Naive thymus-derived CD8-positive, alpha-beta T cell (primary cell): Measurements from ENCODE around the gene CYP24A1. TPM values are rescaled to one million over a fixed set of nuclear protein-coding genes. Genes with fewer than 3 reads are reported as not detected.

ENCODE experiments used
- ATAC-seq, 2 donors: fragments of 150-1000 bp; cut with Tn5 transposase in 1 of 2; sonication (Bioruptor Pico), chemical (Tn5 transposase) in 1 of 2; 1 replicate in 1 of 2; 2 replicates in 1 of 2; pipeline ENCODE4 v1.10.0; 2021; ENCODE audit warnings: mild to moderate bottlenecking in 2 of 2, moderate library complexity in 2 of 2
- POLR2A ChIA-PET: fragments of 350-600 bp; sonication (Branson Sonifier 250); formaldehyde crosslinking; loops from one replicate; lab custom pipeline; 2021; ENCODE audit warnings: antibody characterized with exemption; lab: Charles Lee
- DNase-seq, 10 donors: peaks; one replicate each; pipeline versions ENCODE4 v3.0.0 to v3.0.0-alpha.2; 2020 to 2022
- H3K27ac Mint-ChIP-seq, 10 donors: one replicate each; pipeline ENCODE4 v1.8.0; 2020 to 2022; ENCODE audit warnings: mild to moderate bottlenecking in 10 of 10, mixed read lengths in 10 of 10, moderate library complexity in 4 of 10, inconsistent platforms in 1 of 10
- H3K27me3 Mint-ChIP-seq, 5 donors: one replicate each; pipeline ENCODE4 v1.8.0; 2021 to 2022; ENCODE audit warnings: mixed read lengths in 5 of 5
- H3K36me3 Mint-ChIP-seq, 3 donors: one replicate each; pipeline ENCODE4 v1.8.0; 2020 to 2022; ENCODE audit warnings: mixed read lengths in 3 of 3, mild to moderate bottlenecking in 2 of 3, inconsistent platforms in 1 of 3
- H3K4me1 Mint-ChIP-seq, 4 donors: one replicate each; pipeline ENCODE4 v1.8.0; 2021 to 2022; ENCODE audit warnings: mixed read lengths in 4 of 4
- H3K4me3 Mint-ChIP-seq, 10 donors: one replicate each; pipeline ENCODE4 v1.8.0; 2020 to 2022; ENCODE audit warnings: mild to moderate bottlenecking in 10 of 10, mixed read lengths in 10 of 10, moderate library complexity in 6 of 10, inconsistent platforms in 1 of 10
- H3K9me3 Mint-ChIP-seq, 9 donors: one replicate each; pipeline ENCODE4 v1.8.0; 2020 to 2022; ENCODE audit warnings: mixed read lengths in 9 of 9, mild to moderate bottlenecking in 3 of 9, inconsistent platforms in 1 of 9, moderate library complexity in 1 of 9
- polyA plus RNA-seq, 3 donors: library from polyadenylated mRNA; unstranded; fragments of 300-500 nt; fragmentation: Illumina TruSeq; gene quantifications; one replicate each; pipeline ENCODE4 v1.2.3, GENCODE V29; 2021
- total RNA-seq, 8 experiments: library from RNA in 2 of 8; stranded (reverse) in 2 of 8; gene quantifications; one replicate each; pipeline ENCODE4 v1.2.3 and lab custom pipeline; 2021 to 2026

CYP24A1 gene
- total and polyA plus RNA-seq, 5 experiments from 2014 or later, result 0.47 TPM; not detected in 4

GRCh38 chr20:54158856-54159418 lies 14.8 kb downstream of the CYP24A1 start:
- DNase-seq (no peak), ATAC-seq (no peak)
- no peaks in the 10 kb centered on the region for H3K36me3 Mint-ChIP-seq
- peaks cover 0 to 4% (median under 1%) of the 10 kb centered on the region in 4 donors for H3K4me1 Mint-ChIP-seq
- no peak overlapping the region for H3K27ac Mint-ChIP-seq
- POLR2A ChIA-PET, result interaction anchor here (0.7 kb wide), 1 partner anchor 1878 kb away, joined by 4 read pairs; no protein-coding TSS in a partner anchor
- no peaks in the 10 kb centered on the region for H3K9me3 Mint-ChIP-seq
- no peak overlapping the region for H3K4me3 Mint-ChIP-seq
- H3K27me3 Mint-ChIP-seq, result peaks cover 6 to 34% (median 17%) of the 10 kb centered on the region in 5 donors

- Mint-ChIP-seq H3K27me3 (peaks cover 6 to 34% (median 16%) of the 10 kb centered on the region in 5 donors), H3K4me3 (no peak overlapping the region), H3K4me1 (peaks cover 0 to 4% (median under 1%) of the 10 kb centered on the region in 4 donors), H3K36me3 (no peaks in the 10 kb centered on the region), H3K9me3 (no peaks in the 10 kb centered on the region), H3K27ac (no peak overlapping the region)
- POLR2A ChIA-PET, result no interaction called here
- DNase-seq (no peak), ATAC-seq (no peak)
These were observed 15.6 kb downstream of the CYP24A1 start for GRCh38 chr20:54158226-54158625.

GRCh38 chr20:54156981-54157835 lies 16.6 kb downstream of the CYP24A1 start:
- Mint-ChIP-seq H3K27ac (peak overlapping the region in 1 of 10 donors; percentile 51), H3K4me3 (no peak overlapping the region), H3K9me3 (no peaks in the 10 kb centered on the region), H3K4me1 (peaks cover 0 to 4% (median under 1%) of the 10 kb centered on the region in 4 donors), H3K36me3 (no peaks in the 10 kb centered on the region), H3K27me3 (peaks cover 9 to 35% (median 10%) of the 10 kb centered on the region in 5 donors)
- ATAC-seq (no peak), DNase-seq (no peak)
- POLR2A ChIA-PET, result no interaction called here

- DNase-seq, result no peak
- Mint-ChIP-seq H3K27me3 (peaks cover 8 to 40% (median 10%) of the 10 kb centered on the region in 5 donors), H3K27ac (no peak overlapping the region), H3K4me3 (no peak overlapping the region), H3K4me1 (peaks cover 0 to 4% (median under 1%) of the 10 kb centered on the region in 4 donors), H3K36me3 (no peaks in the 10 kb centered on the region), H3K9me3 (no peaks in the 10 kb centered on the region)
- ATAC-seq, result no peak
- POLR2A ChIA-PET, result no interaction called here
These were observed 17.3 kb downstream of the CYP24A1 start for GRCh38 chr20:54156522-54156921.

GRCh38 chr20:54155736-54156317 lies 18.0 kb downstream of the CYP24A1 start:
- POLR2A ChIA-PET, result no interaction called here
- Mint-ChIP-seq H3K4me3 (no peak overlapping the region), H3K4me1 (peaks cover 0 to 4% (median 0%) of the 10 kb centered on the region in 4 donors), H3K9me3 (no peaks in the 10 kb centered on the region), H3K27me3 (peaks cover 2 to 35% (median 5%) of the 10 kb centered on the region in 5 donors), H3K36me3 (no peaks in the 10 kb centered on the region), H3K27ac (no peak overlapping the region)
- ATAC-seq (no peak), DNase-seq (no peak)

- POLR2A ChIA-PET, result no interaction called here
These were observed 19.3 kb downstream of the CYP24A1 start for GRCh38 chr20:54154439-54154838.

GRCh38 chr20:54153847-54154246 lies 19.9 kb downstream of the CYP24A1 start:
- Mint-ChIP-seq H3K4me3 (no peak overlapping the region), H3K9me3 (no peaks in the 10 kb centered on the region), H3K36me3 (no peaks in the 10 kb centered on the region), H3K4me1 (no peaks in the 10 kb centered on the region), H3K27me3 (peaks cover 1 to 42% (median 9%) of the 10 kb centered on the region in 5 donors), H3K27ac (no peak overlapping the region)
- DNase-seq (no peak), ATAC-seq (no peak)
- POLR2A ChIA-PET, result no interaction called here

More at GRCh38 chr20:54154439-54154838, 19.3 kb downstream of the CYP24A1 start:
- DNase-seq (no peak), ATAC-seq (no peak)
- no peak overlapping the region for H3K4me3 Mint-ChIP-seq
- H3K36me3 Mint-ChIP-seq, result no peaks in the 10 kb centered on the region
- no peaks in the 10 kb centered on the region for H3K9me3 Mint-ChIP-seq
- peak overlapping the region in 1 of 10 donors; percentile 46 for H3K27ac Mint-ChIP-seq
- no peaks in the 10 kb centered on the region for H3K4me1 Mint-ChIP-seq
- H3K27me3 Mint-ChIP-seq, result peaks cover 1 to 36% (median 4%) of the 10 kb centered on the region in 5 donors

- no peaks in the 10 kb centered on the region for H3K9me3 Mint-ChIP-seq
- H3K27ac Mint-ChIP-seq, result no peak overlapping the region
- ATAC-seq (no peak), DNase-seq (no peak)
- no peak overlapping the region for H3K4me3 Mint-ChIP-seq
- H3K27me3 Mint-ChIP-seq, result peaks cover 6 to 50% (median 8%) of the 10 kb centered on the region in 5 donors
- POLR2A ChIA-PET, result no interaction called here
- no peaks in the 10 kb centered on the region for H3K36me3 Mint-ChIP-seq
- H3K4me1 Mint-ChIP-seq, result no peaks in the 10 kb centered on the region
These were observed 20.8 kb downstream of the CYP24A1 start for GRCh38 chr20:54153041-54153327.

GRCh38 chr20:54152227-54153040 lies 21.4 kb downstream of the CYP24A1 start:
- Mint-ChIP-seq H3K27ac (peak overlapping the region in 1 of 10 donors; percentile 7), H3K4me1 (no peaks in the 10 kb centered on the region), H3K27me3 (peaks cover 6 to 46% (median 7%) of the 10 kb centered on the region in 5 donors), H3K9me3 (no peaks in the 10 kb centered on the region), H3K36me3 (no peaks in the 10 kb centered on the region), H3K4me3 (no peak overlapping the region)
- POLR2A ChIA-PET, result no interaction called here
- no peak for ATAC-seq
- no peak for DNase-seq

GRCh38 chr20:54151511-54152226 lies 22.1 kb downstream of the CYP24A1 start:
- POLR2A ChIA-PET, result no interaction called here
- H3K36me3 Mint-ChIP-seq, result no peaks in the 10 kb centered on the region
- no peaks in the 10 kb centered on the region for H3K4me1 Mint-ChIP-seq
- H3K9me3 Mint-ChIP-seq, result no peaks in the 10 kb centered on the region
- H3K4me3 Mint-ChIP-seq, result no peak overlapping the region
- ATAC-seq (no peak), DNase-seq (no peak)
- H3K27me3 Mint-ChIP-seq, result peaks cover 6 to 39% (median 7%) of the 10 kb centered on the region in 5 donors
- no peak overlapping the region for H3K27ac Mint-ChIP-seq

GRCh38 chr20:54151075-54151439 lies 22.7 kb downstream of the CYP24A1 start:
- Mint-ChIP-seq H3K4me1 (no peaks in the 10 kb centered on the region), H3K27ac (no peak overlapping the region), H3K9me3 (no peaks in the 10 kb centered on the region), H3K27me3 (peaks cover 6 to 33% (median 7%) of the 10 kb centered on the region in 5 donors), H3K4me3 (no peak overlapping the region), H3K36me3 (no peaks in the 10 kb centered on the region)
- POLR2A ChIA-PET, result interaction anchor here (0.6 kb wide), 1 partner anchor 569 kb away, joined by 3 read pairs; no protein-coding TSS in a partner anchor
- no peak for DNase-seq
- no peak for ATAC-seq

GRCh38 chr20:54149765-54150264 lies 24.0 kb downstream of the CYP24A1 start:
- no peak overlapping the region for H3K27ac Mint-ChIP-seq
- H3K9me3 Mint-ChIP-seq, result no peaks in the 10 kb centered on the region
- H3K36me3 Mint-ChIP-seq, result no peaks in the 10 kb centered on the region
- ATAC-seq (no peak), DNase-seq (no peak)
- no peak overlapping the region for H3K4me3 Mint-ChIP-seq
- POLR2A ChIA-PET, result no interaction called here
- H3K4me1 Mint-ChIP-seq, result no peaks in the 10 kb centered on the region
- H3K27me3 Mint-ChIP-seq, result peaks cover 6 to 31% (median 9%) of the 10 kb centered on the region in 5 donors
